Sigmoid colon (tissue), 7 donors: ENCODE measurements around the gene CXCL12. TPM values are rescaled to one million over a fixed set of nuclear protein-coding genes. Genes with fewer than 3 reads are reported as not detected.

Source experiments
- DNase-seq: peaks from one replicate; pipeline ENCODE4 v3.0.0-alpha.2; 2019
- H3K27ac ChIP-seq, 4 donors: fragments of 200-600 bp; sonication (generic); one replicate each; pipeline ENCODE4 v1.5.1; 2016 to 2019; ENCODE audit warnings: mild to moderate bottlenecking in 1 of 4
- H3K27me3 ChIP-seq, 3 donors: fragments of 200-600 bp; sonication (generic); one replicate each; pipeline ENCODE4 v1.5.1; 2019; ENCODE audit warnings: mild to moderate bottlenecking in 1 of 3
- H3K36me3 ChIP-seq, 4 donors: fragments of 200-600 bp; sonication (generic); one replicate each; pipeline ENCODE4 v1.5.1; 2016 to 2019
- H3K4me1 ChIP-seq, 4 donors: fragments of 200-600 bp; sonication (generic); one replicate each; pipeline ENCODE4 v1.5.1; 2017 to 2019
- H3K4me3 ChIP-seq, 4 donors: fragments of 200-600 bp; sonication (generic); one replicate each; pipeline ENCODE4 v1.5.1; 2017 to 2019; ENCODE audit warnings: mild to moderate bottlenecking in 2 of 4, moderate library complexity in 1 of 4
- H3K9me3 ChIP-seq, 4 donors: fragments of 200-600 bp in 3 of 4; sonication (generic) in 3 of 4; one replicate each; pipeline versions ENCODE4 v1.5.1 to v1.6.1; 2013 to 2019
- CTCF ChIP-seq, 4 experiments: fragments of 450-650 bp in 3 of 4; fragments of 200-600 bp in 1 of 4; IDR thresholded peaks; one replicate each; pipeline ENCODE4 v1.5.1; 2016 to 2019; ENCODE audit warnings: antibody characterized with exemption in 4 of 4, mild to moderate bottlenecking in 3 of 4, moderate library complexity in 2 of 4
- EP300 ChIP-seq, 4 donors: sonication (generic); formaldehyde crosslinking; IDR thresholded peaks; one replicate each; pipeline ENCODE4 v1.6.1; 2017; ENCODE audit warnings: antibody characterized with exemption in 4 of 4
- POLR2A ChIP-seq, 2 donors: fragments of 450-650 bp; IDR thresholded peaks; one replicate each; pipeline ENCODE4 v1.6.1; 2016; ENCODE audit warnings: antibody characterized with exemption in 2 of 2, mild to moderate bottlenecking in 2 of 2, moderate library complexity in 2 of 2
- POLR2AphosphoS5 ChIP-seq, 4 donors: sonication (generic); formaldehyde crosslinking; IDR thresholded peaks; one replicate each; pipeline ENCODE4 v1.6.1; 2017; ENCODE audit warnings: antibody characterized with exemption in 4 of 4
- WGBS, 2 donors: extraction: QIAGEN DNeasy Blood & Tissue Kit; methylation state at CpG; one replicate each; pipeline ENCODE4 v1.1.7; 2013; 5-methylcytosine and 5-hydroxymethylcytosine counted together
- intact Hi-C: fragments of 100-400 bp; cut with DNase I; formaldehyde crosslinking; loops from one replicate; pipeline ENCODE4 v1.15.1; 2023
- polyA plus RNA-seq, 3 donors: library from polyadenylated mRNA; stranded (reverse); fragments of 200-250 nt; gene quantifications; one replicate each; pipeline ENCODE4 v1.2.3, GENCODE V29; 2013
- total RNA-seq, 4 donors: library from RNA; depleted of rRNA; stranded (reverse); fragments of >200 nt; gene quantifications; one replicate each; pipeline ENCODE4 v1.1.0, GENCODE V29; 2016
- donor health status: healthy with polysubstance abuse.
- donor health status: Bipolar disorder and iron deficiency.
- donor health status: healthy.

CXCL12 gene
- total and polyA plus RNA-seq, 7 donors = 13.6 to 111 (median 72.1) TPM

- Histone ChIP-seq H3K4me3 (no peak overlapping the region), H3K4me1 (no peaks in the 10 kb centered on the region), H3K27me3 (no peaks in the 10 kb centered on the region), H3K9me3 (peaks cover 0 to 5% (median 0%) of the 10 kb centered on the region in 4 donors), H3K36me3 (no peaks in the 10 kb centered on the region), H3K27ac (no peak overlapping the region)
- TF ChIP-seq POLR2AphosphoS5 (IDR thresholded peaks at IDR 0.05) = no peak
- no peak for TF ChIP-seq POLR2A (IDR thresholded peaks at IDR 0.05)
- no peak for TF ChIP-seq EP300 (IDR thresholded peaks at IDR 0.05)
- TF ChIP-seq CTCF (IDR thresholded peaks at IDR 0.05) = no peak
- no peak for DNase-seq
- 96 to 100% methylated on average over 2 of the region's 2 CpGs for WGBS, 2 donors
- intact Hi-C loops = no loop called here
These were observed 20.0 kb upstream of the CXCL12 start for GRCh38 chr10:44404741-44405437.

- no peak for DNase-seq
- Histone ChIP-seq H3K27ac (no peak overlapping the region), H3K27me3 (no peaks in the 10 kb centered on the region), H3K4me3 (no peak overlapping the region), H3K36me3 (no peaks in the 10 kb centered on the region), H3K4me1 (no peaks in the 10 kb centered on the region), H3K9me3 (peaks cover 0 to 5% (median 0%) of the 10 kb centered on the region in 4 donors)
- intact Hi-C loops = no loop called here
- 70 to 78% methylated on average over 6 of the region's 6 CpGs for WGBS, 2 donors
- TF ChIP-seq POLR2AphosphoS5 (IDR thresholded peaks at IDR 0.05) (no peak), CTCF (IDR thresholded peaks at IDR 0.05) (no peak), EP300 (IDR thresholded peaks at IDR 0.05) (no peak), POLR2A (IDR thresholded peaks at IDR 0.05) (no peak)
These were observed 17.7 kb upstream of the CXCL12 start for GRCh38 chr10:44402465-44403195.

- Histone ChIP-seq H3K9me3 (peaks cover 0 to 5% (median 0%) of the 10 kb centered on the region in 4 donors), H3K4me3 (no peak overlapping the region), H3K27ac (no peak overlapping the region), H3K4me1 (no peaks in the 10 kb centered on the region), H3K36me3 (no peaks in the 10 kb centered on the region), H3K27me3 (no peaks in the 10 kb centered on the region)
- TF ChIP-seq EP300 (IDR thresholded peaks at IDR 0.05) (no peak), POLR2AphosphoS5 (IDR thresholded peaks at IDR 0.05) (no peak), CTCF (IDR thresholded peaks at IDR 0.05) (no peak), POLR2A (IDR thresholded peaks at IDR 0.05) (no peak)
- DNase-seq = no peak
- intact Hi-C loops = no loop called here
- 60 to 66% methylated on average over 4 of the region's 4 CpGs for WGBS, 2 donors
These were observed 15.6 kb upstream of the CXCL12 start for GRCh38 chr10:44400541-44400940.

- no peaks in the 10 kb centered on the region for H3K27me3 ChIP-seq
- peaks cover 0 to under 1% (median 0%) of the 10 kb centered on the region in 4 donors for H3K9me3 ChIP-seq
- no peak for DNase-seq
- TF ChIP-seq EP300 (IDR thresholded peaks at IDR 0.05) (no peak), CTCF (IDR thresholded peaks at IDR 0.05) (no peak), POLR2AphosphoS5 (IDR thresholded peaks at IDR 0.05) (no peak)
- H3K4me1 ChIP-seq = no peaks in the 10 kb centered on the region
- H3K27ac ChIP-seq = no peak overlapping the region
- intact Hi-C loops = no loop called here
- no peaks in the 10 kb centered on the region for H3K36me3 ChIP-seq
- H3K4me3 ChIP-seq = no peak overlapping the region
- WGBS, 2 donors = 82 to 87% methylated on average over 6 of the region's 6 CpGs
These were observed 15.0 kb upstream of the CXCL12 start for GRCh38 chr10:44399659-44400451.
